Spleen (tissue), 7 donors: Measurements from ENCODE around the gene IFT88.

ENCODE experiments used
- POLR2AphosphoS5 ChIP-seq, 3 donors: sonication (generic); formaldehyde crosslinking; IDR thresholded peaks; one replicate each; pipeline ENCODE4 v1.5.1; 2017; ENCODE audit warnings: antibody characterized with exemption in 3 of 3
- TF ChIP-seq, protein P1 (sequence below), 11 experiments: fragments of 200-600 bp in 7 of 11; fragments of 450-650 bp in 4 of 11; sonication (generic) in 4 of 11; IDR thresholded peaks in 8 of 11; conservative IDR thresholded peaks in 3 of 11; 1 replicate in 7 of 11; 2 replicates in 4 of 11; pipeline versions ENCODE4 v1.4.0 to v1.8.0; 2016 to 2021; ENCODE audit warnings: antibody characterized with exemption in 11 of 11, inconsistent platforms in 4 of 11, mild to moderate bottlenecking in 1 of 11
- donor health status: DM: no; HTN: no; CAD: no; lungs with moderate emphysema.
- donor health status: DM: no; HTN: no; CAD: no.
- donor health status: DM: no; HTN: no; CAD: no.

DNA sequence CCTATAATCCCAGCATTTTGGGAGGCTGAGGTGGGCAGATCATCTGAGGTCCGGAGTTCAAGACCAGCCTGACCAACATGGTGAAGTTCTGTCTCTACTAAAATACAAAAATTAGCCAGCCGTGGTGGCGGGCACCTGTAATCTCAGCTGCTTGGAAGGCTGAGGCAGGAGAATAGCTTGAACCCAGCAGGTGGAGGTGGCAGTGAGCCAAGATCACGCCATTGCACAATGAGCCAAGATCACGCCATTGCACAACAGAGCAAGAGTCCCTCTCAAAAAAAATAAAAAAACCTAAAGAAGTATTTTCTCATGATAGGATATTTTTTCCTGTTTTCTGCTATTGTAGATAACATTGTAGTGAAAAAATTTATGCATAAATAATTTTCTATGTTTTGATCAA, 13.3 kb downstream of the IFT88 start:
- TF ChIP-seq POLR2AphosphoS5 (IDR thresholded peaks at IDR 0.05), result no peak
- TF ChIP-seq, protein P1, sequence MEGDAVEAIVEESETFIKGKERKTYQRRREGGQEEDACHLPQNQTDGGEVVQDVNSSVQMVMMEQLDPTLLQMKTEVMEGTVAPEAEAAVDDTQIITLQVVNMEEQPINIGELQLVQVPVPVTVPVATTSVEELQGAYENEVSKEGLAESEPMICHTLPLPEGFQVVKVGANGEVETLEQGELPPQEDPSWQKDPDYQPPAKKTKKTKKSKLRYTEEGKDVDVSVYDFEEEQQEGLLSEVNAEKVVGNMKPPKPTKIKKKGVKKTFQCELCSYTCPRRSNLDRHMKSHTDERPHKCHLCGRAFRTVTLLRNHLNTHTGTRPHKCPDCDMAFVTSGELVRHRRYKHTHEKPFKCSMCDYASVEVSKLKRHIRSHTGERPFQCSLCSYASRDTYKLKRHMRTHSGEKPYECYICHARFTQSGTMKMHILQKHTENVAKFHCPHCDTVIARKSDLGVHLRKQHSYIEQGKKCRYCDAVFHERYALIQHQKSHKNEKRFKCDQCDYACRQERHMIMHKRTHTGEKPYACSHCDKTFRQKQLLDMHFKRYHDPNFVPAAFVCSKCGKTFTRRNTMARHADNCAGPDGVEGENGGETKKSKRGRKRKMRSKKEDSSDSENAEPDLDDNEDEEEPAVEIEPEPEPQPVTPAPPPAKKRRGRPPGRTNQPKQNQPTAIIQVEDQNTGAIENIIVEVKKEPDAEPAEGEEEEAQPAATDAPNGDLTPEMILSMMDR (IDR thresholded peaks at IDR 0.05 in 8 of 11, conservative IDR thresholded peaks at IDR 0.05 in 3 of 11), result no peak
